Prostate gland (tissue), 2 donors: ENCODE measurements around the gene ZP3.
"Not testable (repeated sequence)": the region's sequence is repeated elsewhere in the genome, so short reads cannot be mapped to it uniquely, and the experiment has no call there.

Source experiments
- CTCF ChIP-seq, 4 experiments: fragments of 200-600 bp in 2 of 4; fragments of 450-650 bp in 2 of 4; sonication (generic) in 2 of 4; IDR thresholded peaks; 1 replicate in 3 of 4; 2 replicates in 1 of 4; pipeline ENCODE4 v1.5.1; 2016 to 2019; ENCODE audit warnings: antibody characterized with exemption in 4 of 4, mild to moderate bottlenecking in 2 of 4, moderate library complexity in 2 of 4
- POLR2AphosphoS5 ChIP-seq: sonication (generic); formaldehyde crosslinking; IDR thresholded peaks from one replicate; pipeline ENCODE4 v1.6.1; 2017; ENCODE audit warnings: antibody characterized with exemption

GRCh38 chr7:76439120-76439888 lies 14.6 kb downstream of the ZP3 start:
- not testable (repeated sequence) for TF ChIP-seq CTCF (IDR thresholded peaks at IDR 0.05); POLR2AphosphoS5
